ENCODE data around the gene EIF3A. TPM values are rescaled to one million over a fixed set of nuclear protein-coding genes. Genes with fewer than 3 reads are reported as not detected.
A peak's percentile ranks its signal among the peaks of the same experiment; 100 is the strongest.
"Not testable (repeated sequence)": the region's sequence is repeated elsewhere in the genome, so short reads cannot be mapped to it uniquely, and the experiment has no call there.

EIF3A gene
- total RNA-seq, 1 donor from 2014 or later: 146 TPM

DNA sequence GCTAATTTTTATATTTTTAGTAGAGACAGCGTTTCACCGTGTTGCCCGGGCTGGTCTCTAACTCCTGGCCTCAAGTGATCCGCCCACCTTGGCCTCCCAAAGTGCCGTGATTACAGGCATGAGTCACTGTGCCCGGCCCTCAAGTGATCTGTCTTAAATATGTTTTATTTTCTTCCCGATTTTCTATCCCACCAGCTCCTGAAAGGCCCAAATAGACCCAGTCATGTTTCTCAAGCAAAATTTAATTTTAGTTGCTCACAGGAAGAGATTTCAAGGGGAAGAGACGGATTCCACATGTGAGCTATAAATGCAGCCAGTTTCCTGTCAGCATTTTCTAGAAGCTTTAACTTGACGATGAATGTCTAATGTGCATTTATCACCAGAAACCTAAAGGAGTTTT is 35.3 kb upstream of the EIF3A start:
- no peak overlapping the region for H3K4me3 Mint-ChIP-seq (ENCODE audit: unreplicated experiment)
- no peaks in the 10 kb centered on the region for H3K27me3 ChIP-seq (ENCODE audit: insufficient read depth, low read length)
- TF ChIP-seq EZH2 (IDR thresholded peaks at IDR 0.05; ENCODE audit: insufficient read depth, low read length): no peak
- TF ChIP-seq, protein P1, sequence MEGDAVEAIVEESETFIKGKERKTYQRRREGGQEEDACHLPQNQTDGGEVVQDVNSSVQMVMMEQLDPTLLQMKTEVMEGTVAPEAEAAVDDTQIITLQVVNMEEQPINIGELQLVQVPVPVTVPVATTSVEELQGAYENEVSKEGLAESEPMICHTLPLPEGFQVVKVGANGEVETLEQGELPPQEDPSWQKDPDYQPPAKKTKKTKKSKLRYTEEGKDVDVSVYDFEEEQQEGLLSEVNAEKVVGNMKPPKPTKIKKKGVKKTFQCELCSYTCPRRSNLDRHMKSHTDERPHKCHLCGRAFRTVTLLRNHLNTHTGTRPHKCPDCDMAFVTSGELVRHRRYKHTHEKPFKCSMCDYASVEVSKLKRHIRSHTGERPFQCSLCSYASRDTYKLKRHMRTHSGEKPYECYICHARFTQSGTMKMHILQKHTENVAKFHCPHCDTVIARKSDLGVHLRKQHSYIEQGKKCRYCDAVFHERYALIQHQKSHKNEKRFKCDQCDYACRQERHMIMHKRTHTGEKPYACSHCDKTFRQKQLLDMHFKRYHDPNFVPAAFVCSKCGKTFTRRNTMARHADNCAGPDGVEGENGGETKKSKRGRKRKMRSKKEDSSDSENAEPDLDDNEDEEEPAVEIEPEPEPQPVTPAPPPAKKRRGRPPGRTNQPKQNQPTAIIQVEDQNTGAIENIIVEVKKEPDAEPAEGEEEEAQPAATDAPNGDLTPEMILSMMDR (IDR thresholded peaks at IDR 0.05; ENCODE audit: insufficient read depth, low read depth, low read length): no peak
- no peaks in the 10 kb centered on the region for H3K9me3 Mint-ChIP-seq (ENCODE audit: unreplicated experiment)
- peaks cover 13% of the 10 kb centered on the region for H3K4me1 ChIP-seq (ENCODE audit: insufficient read depth, low read length)
- no peaks in the 10 kb centered on the region for H3K79me2 ChIP-seq (ENCODE audit: insufficient read depth, low read length)
- H3K4me1 Mint-ChIP-seq (ENCODE audit: low read depth, unreplicated experiment): peaks cover 21% of the 10 kb centered on the region
- H3K27ac ChIP-seq (ENCODE audit: low read depth, low read length): no peak overlapping the region
- no peak overlapping the region for H2AFZ ChIP-seq (ENCODE audit: low read depth, low read length)
- H3K27me3 Mint-ChIP-seq (ENCODE audit: low read depth, unreplicated experiment): no peaks in the 10 kb centered on the region
- H3K4me2 ChIP-seq (ENCODE audit: low read length): no peak overlapping the region
- H3K9me3 ChIP-seq (ENCODE audit: insufficient read depth, low read depth, low read length): no peaks in the 10 kb centered on the region
- peaks cover 15% of the 10 kb centered on the region for H3K36me3 Mint-ChIP-seq (ENCODE audit: low read depth, unreplicated experiment)
- DNase-seq (ENCODE audit: low read depth) (no peak), FAIRE-seq (no peak)
- H4K20me1 ChIP-seq (ENCODE audit: insufficient read depth, low read length): no peaks in the 10 kb centered on the region
- H3K27ac Mint-ChIP-seq (ENCODE audit: unreplicated experiment): peak overlapping the region; percentile 16
- H3K36me3 ChIP-seq (ENCODE audit: insufficient read depth, low read length): peaks cover 9% of the 10 kb centered on the region
- no peak overlapping the region for H3K9ac ChIP-seq (ENCODE audit: low read length)
- H3K4me3 ChIP-seq (ENCODE audit: insufficient read depth, low read depth, low read length): no peak overlapping the region

DNA sequence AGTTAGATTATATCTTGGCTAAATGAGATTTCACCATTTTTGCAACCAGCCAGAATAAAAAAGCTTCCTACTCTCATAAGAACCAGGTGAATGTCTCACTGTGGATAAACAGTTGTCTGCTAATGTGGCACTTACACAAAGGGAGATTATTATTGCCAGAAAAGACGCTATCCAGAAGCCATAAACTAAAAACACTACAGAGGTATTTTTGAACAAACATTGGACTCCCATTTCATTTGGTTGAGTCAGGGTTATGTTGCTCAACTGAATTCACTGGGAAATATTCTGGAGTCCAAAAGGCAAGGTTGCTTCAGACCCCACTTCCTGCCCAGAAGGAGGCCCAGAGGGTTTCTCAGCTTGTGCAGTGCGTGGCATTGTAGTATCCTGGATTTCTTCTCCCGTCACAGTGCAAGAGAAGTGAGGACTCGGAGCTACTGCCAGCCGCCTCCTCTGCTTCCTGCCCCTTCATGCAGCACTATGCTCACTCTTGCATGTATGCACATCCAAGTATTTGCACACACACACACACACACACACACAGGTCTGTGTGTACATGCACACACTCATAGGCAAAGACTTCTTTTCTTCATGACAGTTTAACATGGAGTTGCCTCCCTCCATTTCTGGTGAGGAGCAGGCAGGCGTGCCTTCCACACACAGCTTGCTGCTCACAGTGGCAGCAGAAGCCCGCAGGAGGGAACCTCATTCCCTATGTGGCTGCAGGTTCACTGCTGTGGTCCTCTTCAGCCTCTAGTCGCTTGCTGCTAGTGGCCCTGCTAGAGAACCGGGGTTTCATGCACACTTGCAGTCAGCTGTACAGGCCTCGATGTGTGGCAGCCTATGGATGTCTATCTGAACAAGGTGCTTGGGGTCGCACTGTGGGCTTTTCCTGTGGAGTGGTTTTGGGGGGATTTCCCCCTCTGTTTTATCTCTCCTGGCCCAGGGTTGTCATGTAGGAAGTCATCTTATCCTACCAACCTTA is 33.4 kb upstream of the EIF3A start:
- Histone ChIP-seq H3K27ac (ENCODE audit: low read depth, low read length) (peak overlapping the region; percentile 32), H3K36me3 (ENCODE audit: insufficient read depth, low read length) (peaks cover 7% of the 10 kb centered on the region), H3K9ac (ENCODE audit: low read length) (no peak overlapping the region), H3K79me2 (ENCODE audit: insufficient read depth, low read length) (no peaks in the 10 kb centered on the region), H3K4me2 (ENCODE audit: low read length) (peak overlapping the region; percentile 25), H3K4me3 (ENCODE audit: insufficient read depth, low read depth, low read length) (no peak overlapping the region), H3K9me3 (ENCODE audit: insufficient read depth, low read depth, low read length) (no peaks in the 10 kb centered on the region), H2AFZ (ENCODE audit: low read depth, low read length) (no peak overlapping the region), H3K4me1 (ENCODE audit: insufficient read depth, low read length) (peaks cover 13% of the 10 kb centered on the region), H4K20me1 (ENCODE audit: insufficient read depth, low read length) (no peaks in the 10 kb centered on the region), H3K27me3 (ENCODE audit: insufficient read depth, low read length) (no peaks in the 10 kb centered on the region)
- H3K27me3 Mint-ChIP-seq (ENCODE audit: low read depth, unreplicated experiment): no peaks in the 10 kb centered on the region
- no peaks in the 10 kb centered on the region for H3K9me3 Mint-ChIP-seq (ENCODE audit: unreplicated experiment)
- peak; percentile 75 for FAIRE-seq
- H3K27ac Mint-ChIP-seq (ENCODE audit: unreplicated experiment): peak overlapping the region; percentile 41
- no peak overlapping the region for H3K4me3 Mint-ChIP-seq (ENCODE audit: unreplicated experiment)
- TF ChIP-seq, protein P1 (IDR thresholded peaks at IDR 0.05; ENCODE audit: insufficient read depth, low read depth, low read length): no peak
- TF ChIP-seq EZH2 (IDR thresholded peaks at IDR 0.05; ENCODE audit: insufficient read depth, low read length): no peak
- peaks cover 11% of the 10 kb centered on the region for H3K36me3 Mint-ChIP-seq (ENCODE audit: low read depth, unreplicated experiment)
- peak; percentile 60 for DNase-seq (ENCODE audit: low read depth)
- H3K4me1 Mint-ChIP-seq (ENCODE audit: low read depth, unreplicated experiment): peaks cover 18% of the 10 kb centered on the region

DNA sequence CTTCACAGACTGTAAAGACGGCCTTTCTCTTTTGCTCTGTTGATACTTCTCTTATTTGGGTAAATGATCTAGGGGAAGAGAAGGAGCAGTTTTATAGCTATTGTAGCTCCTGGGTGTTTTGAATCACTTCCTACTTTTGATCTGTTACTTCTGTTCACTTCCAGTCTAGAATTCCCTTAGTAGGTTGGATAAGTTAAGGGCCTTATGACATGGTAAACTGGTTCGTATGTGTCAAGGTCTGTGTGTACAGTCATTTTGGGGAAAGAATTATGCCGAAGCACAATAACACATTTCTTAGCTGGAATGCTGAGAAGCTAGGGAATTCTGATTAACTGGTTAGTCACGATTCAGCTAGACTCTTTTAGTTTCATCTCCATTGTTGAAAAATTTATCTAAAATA is 31.4 kb upstream of the EIF3A start:
- Mint-ChIP-seq H3K9me3 (ENCODE audit: unreplicated experiment) (no peaks in the 10 kb centered on the region), H3K27ac (ENCODE audit: unreplicated experiment) (no peak overlapping the region), H3K4me1 (ENCODE audit: low read depth, unreplicated experiment) (peaks cover 15% of the 10 kb centered on the region), H3K4me3 (ENCODE audit: unreplicated experiment) (no peak overlapping the region), H3K36me3 (ENCODE audit: low read depth, unreplicated experiment) (peaks cover 9% of the 10 kb centered on the region), H3K27me3 (ENCODE audit: low read depth, unreplicated experiment) (no peaks in the 10 kb centered on the region)
- peaks cover 7% of the 10 kb centered on the region for H3K36me3 ChIP-seq (ENCODE audit: insufficient read depth, low read length)
- no peaks in the 10 kb centered on the region for H3K9me3 ChIP-seq (ENCODE audit: insufficient read depth, low read depth, low read length)
- peak; percentile 65 for DNase-seq (ENCODE audit: low read depth)
- H3K9ac ChIP-seq (ENCODE audit: low read length): peak overlapping the region; percentile 4
- H4K20me1 ChIP-seq (ENCODE audit: insufficient read depth, low read length): peaks cover 5% of the 10 kb centered on the region
- FAIRE-seq: no peak
- H3K79me2 ChIP-seq (ENCODE audit: insufficient read depth, low read length): no peaks in the 10 kb centered on the region
- H3K4me3 ChIP-seq (ENCODE audit: insufficient read depth, low read depth, low read length): no peak overlapping the region
- H2AFZ ChIP-seq (ENCODE audit: low read depth, low read length): no peak overlapping the region
- no peaks in the 10 kb centered on the region for H3K27me3 ChIP-seq (ENCODE audit: insufficient read depth, low read length)
- TF ChIP-seq EZH2 (IDR thresholded peaks at IDR 0.05; ENCODE audit: insufficient read depth, low read length): no peak
- TF ChIP-seq, protein P1 (IDR thresholded peaks at IDR 0.05; ENCODE audit: insufficient read depth, low read depth, low read length): no peak
- H3K27ac ChIP-seq (ENCODE audit: low read depth, low read length): peak overlapping the region; percentile 56
- peak overlapping the region; percentile 17 for H3K4me2 ChIP-seq (ENCODE audit: low read length)
- peaks cover 13% of the 10 kb centered on the region for H3K4me1 ChIP-seq (ENCODE audit: insufficient read depth, low read length)

- not testable (repeated sequence) for H3K9ac ChIP-seq (ENCODE audit: low read length); H3K27ac ChIP-seq (ENCODE audit: low read depth, low read length); H3K9me3 ChIP-seq (ENCODE audit: insufficient read depth, low read depth, low read length); H3K4me1 Mint-ChIP-seq (ENCODE audit: low read depth, unreplicated experiment); H3K4me3 ChIP-seq (ENCODE audit: insufficient read depth, low read depth, low read length); H3K27me3 Mint-ChIP-seq (ENCODE audit: low read depth, unreplicated experiment); DNase-seq (ENCODE audit: low read depth); H3K9me3 Mint-ChIP-seq (ENCODE audit: unreplicated experiment); H2AFZ ChIP-seq (ENCODE audit: low read depth, low read length); H3K36me3 ChIP-seq (ENCODE audit: insufficient read depth, low read length); H3K27ac Mint-ChIP-seq (ENCODE audit: unreplicated experiment); FAIRE-seq; H3K36me3 Mint-ChIP-seq (ENCODE audit: low read depth, unreplicated experiment); H3K27me3 ChIP-seq (ENCODE audit: insufficient read depth, low read length); H3K4me3 Mint-ChIP-seq (ENCODE audit: unreplicated experiment); H3K4me2 ChIP-seq (ENCODE audit: low read length)
- Histone ChIP-seq H3K4me1 (ENCODE audit: insufficient read depth, low read length) (peaks cover 13% of the 10 kb centered on the region), H4K20me1 (ENCODE audit: insufficient read depth, low read length) (peaks cover 22% of the 10 kb centered on the region), H3K79me2 (ENCODE audit: insufficient read depth, low read length) (peaks cover 20% of the 10 kb centered on the region)
Observed at GRCh38 chr10:119107771-119108170, 27.2 kb upstream of the EIF3A start.

Data from astrocyte (in vitro differentiated cells and primary cell).